HCT116 (cell line): ENCODE data around the gene TRPV5.

Source experiments
- EZH2 ChIP-seq: fragments of 200-600 bp; sonication (generic); IDR thresholded peaks from 2 replicates; pipeline ENCODE4 v1.6.1; 2017; ENCODE audit warnings: antibody characterized with exemption, mixed run types
- MAX ChIP-seq: IDR thresholded peaks from 2 replicates; pipeline ENCODE4 v1.6.1; 2012

DNA sequence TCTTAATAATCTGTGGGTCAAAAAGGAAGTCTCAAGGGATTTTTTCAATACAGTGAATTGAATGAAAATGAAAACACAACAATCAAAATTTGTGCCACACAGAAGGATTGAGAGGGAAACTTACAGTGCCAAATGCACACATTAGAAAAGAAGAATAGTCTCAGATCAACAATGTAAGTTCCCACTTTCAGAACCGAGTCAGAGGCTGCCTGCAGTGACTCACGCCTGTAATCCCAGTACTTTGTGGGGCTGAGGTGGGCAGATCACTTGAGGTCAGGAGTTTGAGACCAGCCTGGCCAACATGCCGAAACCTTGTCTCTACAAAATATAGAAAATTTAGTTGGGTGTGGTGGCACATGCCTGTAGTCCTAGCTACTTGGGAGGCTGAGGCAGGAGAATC lies 41.1 kb upstream of the TRPV5 start:
- TF ChIP-seq EZH2 (no peak), MAX (no peak)
